ENCODE results near the gene CTAG1B.

- TF ChIP-seq EZH2 (IDR thresholded peaks at IDR 0.05; ENCODE audit: borderline replicate concordance, low read length) (no peak), CTCF (conservative IDR thresholded peaks at IDR 0.05 in 1 of 2, IDR thresholded peaks at IDR 0.05 in 1 of 2; ENCODE audit: extremely low read depth in 1 of 2, insufficient read depth in 1 of 2, low read depth in 1 of 2, low read length in 2 of 2) (no peak)
These were observed 33.4 kb upstream of the CTAG1B start for GRCh38 chrX:154652311-154653047.

Measured in mammary epithelial cell (primary cell).